Right lobe of liver (tissue), 6 donors: Measurements from ENCODE around the gene IFT52. TPM values are rescaled to one million over a fixed set of nuclear protein-coding genes. Genes with fewer than 3 reads are reported as not detected.
A peak's percentile ranks its signal among the peaks of the same experiment; 100 is the strongest.

Experiments used
- ATAC-seq, 4 donors: fragments of 200-7000 bp; cut with Tn5 transposase; one replicate each; pipeline ENCODE4 v1.9.1; 2020; ENCODE audit warnings: mild to moderate bottlenecking in 4 of 4, moderate library complexity in 4 of 4
- DNase-seq, 3 donors: peaks; one replicate each; pipeline ENCODE4 v3.0.0-alpha.2; 2020
- H3K27ac ChIP-seq, 3 donors: fragments of 200-600 bp; one replicate each; pipeline ENCODE4 v1.8.0; 2022
- H3K27me3 ChIP-seq, 2 donors: fragments of 200-600 bp; one replicate each; pipeline ENCODE4 v1.8.0; 2022
- H3K36me3 ChIP-seq, 4 donors: fragments of 200-600 bp; sonication (generic) in 1 of 4; one replicate each; pipeline versions ENCODE4 v1.5.1 to v1.8.0; 2017 to 2022; ENCODE audit warnings: control low read depth in 1 of 4
- H3K4me1 ChIP-seq, 4 donors: fragments of 200-600 bp; sonication (generic) in 1 of 4; one replicate each; pipeline versions ENCODE4 v1.5.1 to v1.8.0; 2017 to 2022; ENCODE audit warnings: control low read depth in 1 of 4
- H3K4me3 ChIP-seq, 3 donors: fragments of 200-600 bp; one replicate each; pipeline ENCODE4 v1.8.0; 2022
- H3K9me3 ChIP-seq, 4 donors: fragments of 200-600 bp; sonication (generic) in 1 of 4; one replicate each; pipeline versions ENCODE4 v1.5.1 to v1.8.0; 2017 to 2022; ENCODE audit warnings: control low read depth in 1 of 4
- POLR2A ChIP-seq: fragments of 450-650 bp; IDR thresholded peaks from one replicate; pipeline ENCODE4 v1.6.1; 2017; ENCODE audit warnings: antibody characterized with exemption, mild to moderate bottlenecking
- WGBS: methylation state at CpG from one replicate; pipeline ENCODE4 v1.1.6; 2018; ENCODE audit warnings: low coverage, low lambda C conversion rate; ENCODE audit not compliant: insufficient coverage; ENCODE audit errors: missing lambda C conversion rate; 5-methylcytosine and 5-hydroxymethylcytosine counted together
- intact Hi-C, 2 donors: fragments of 100-400 bp; cut with DNase I; formaldehyde crosslinking; loops; one replicate each; pipeline versions ENCODE4 v1.11.2 to v1.14.1; 2022
- total RNA-seq, 6 experiments: library from RNA; depleted of rRNA in 2 of 6; stranded (reverse); fragments of >200 nt in 2 of 6; fragmentation: NEBNext Ultra II Directional in 3 of 6; extraction: Animal tissue kit (Norgen Biotek cat#: 25700) in 3 of 6; gene quantifications; one replicate each; pipeline versions ENCODE4 v1.1.0 to v1.2.4, GENCODE V29; 2016 to 2023
- TF ChIP-seq, protein P1 (sequence below), 4 donors: fragments of 200-600 bp in 3 of 4; fragments of 450-650 bp in 1 of 4; IDR thresholded peaks; one replicate each; pipeline versions ENCODE4 v1.5.1 to v1.8.0; 2016 to 2022; ENCODE audit warnings: antibody characterized with exemption in 4 of 4, mild to moderate bottlenecking in 2 of 4
- donor health status: DM: no; HTN: yes; CAD: no.
- donor health status: DM: no; HTN: no; CAD: no.
- donor health status: DM: no; HTN: no; CAD: no.
- donor health status: DM: no; HTN: yes; CAD: no.
- donor health status: DM: no; HTN: yes; CAD: no.

The IFT52 gene
- total RNA-seq, 6 experiments from 2014 or later = 3.4 to 6.0 (median 4.1) TPM

DNA sequence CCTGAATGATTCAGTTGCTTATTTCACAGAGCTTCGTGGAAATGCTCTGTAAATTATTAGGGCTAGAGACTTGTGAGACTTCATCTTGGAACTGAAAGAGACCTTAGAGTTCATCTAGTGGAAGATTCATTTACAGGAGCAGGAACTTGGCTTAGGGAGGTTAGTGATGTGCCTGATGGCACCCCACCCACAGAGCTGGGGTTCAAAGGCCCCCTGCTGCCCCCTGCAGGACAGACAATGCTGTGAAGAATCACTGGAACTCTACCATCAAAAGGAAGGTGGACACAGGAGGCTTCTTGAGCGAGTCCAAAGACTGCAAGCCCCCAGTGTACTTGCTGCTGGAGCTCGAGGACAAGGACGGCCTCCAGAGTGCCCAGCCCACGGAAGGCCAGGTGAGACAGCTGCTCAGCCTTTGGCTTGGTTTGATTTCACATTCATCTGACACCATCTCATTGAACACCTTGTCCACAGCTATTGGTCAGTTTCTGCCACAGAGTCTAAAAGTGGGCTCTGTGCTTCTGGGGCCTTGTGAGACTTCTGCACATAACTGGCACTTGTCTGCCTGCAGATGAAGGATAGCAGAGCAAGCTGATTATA, 101.3 kb downstream of the IFT52 start:
- intact Hi-C loops = loop anchor here in 1 of 2 donors (10.0 kb wide), 1 partner anchor 157 kb away; no protein-coding TSS in a partner anchor
- ATAC-seq = peak; percentile 78 to 91 (median 89)

DNA sequence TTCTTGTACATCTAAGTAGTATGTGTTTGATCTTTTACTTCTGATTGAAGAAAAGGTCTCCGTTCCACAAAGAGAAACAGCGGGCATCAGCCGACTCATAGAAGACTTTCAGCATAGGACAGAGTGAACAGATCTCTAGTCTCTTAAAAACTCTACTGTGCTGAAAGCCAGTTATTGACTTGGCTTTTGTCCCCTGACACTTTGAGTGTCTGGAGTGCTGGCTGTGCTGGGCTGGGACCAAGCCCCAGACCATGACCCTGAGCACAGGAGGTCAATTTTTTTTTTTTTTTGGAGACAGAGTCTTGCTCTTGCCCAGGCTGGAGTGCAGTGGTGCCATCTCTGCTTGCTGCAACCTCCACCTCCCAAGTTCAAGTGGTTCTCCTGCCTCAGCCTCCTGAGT, 104.0 kb downstream of the IFT52 start:
- WGBS = 48% methylated on average over 3 of the region's 3 CpGs

More for the DNA sequence above, 101.3 kb downstream of the IFT52 start:
- WGBS = 77% methylated on average over 3 of the region's 5 CpGs
- Histone ChIP-seq H3K27me3 (no peaks in the 10 kb centered on the region), H3K4me1 (no peaks in the 10 kb centered on the region), H3K4me3 (no peak overlapping the region), H3K27ac (no peak overlapping the region), H3K9me3 (no peaks in the 10 kb centered on the region), H3K36me3 (no peaks in the 10 kb centered on the region)
- DNase-seq = peak in 2 of 3 donors; percentile 66 to 67
- TF ChIP-seq POLR2A = no peak
- TF ChIP-seq, protein P1, sequence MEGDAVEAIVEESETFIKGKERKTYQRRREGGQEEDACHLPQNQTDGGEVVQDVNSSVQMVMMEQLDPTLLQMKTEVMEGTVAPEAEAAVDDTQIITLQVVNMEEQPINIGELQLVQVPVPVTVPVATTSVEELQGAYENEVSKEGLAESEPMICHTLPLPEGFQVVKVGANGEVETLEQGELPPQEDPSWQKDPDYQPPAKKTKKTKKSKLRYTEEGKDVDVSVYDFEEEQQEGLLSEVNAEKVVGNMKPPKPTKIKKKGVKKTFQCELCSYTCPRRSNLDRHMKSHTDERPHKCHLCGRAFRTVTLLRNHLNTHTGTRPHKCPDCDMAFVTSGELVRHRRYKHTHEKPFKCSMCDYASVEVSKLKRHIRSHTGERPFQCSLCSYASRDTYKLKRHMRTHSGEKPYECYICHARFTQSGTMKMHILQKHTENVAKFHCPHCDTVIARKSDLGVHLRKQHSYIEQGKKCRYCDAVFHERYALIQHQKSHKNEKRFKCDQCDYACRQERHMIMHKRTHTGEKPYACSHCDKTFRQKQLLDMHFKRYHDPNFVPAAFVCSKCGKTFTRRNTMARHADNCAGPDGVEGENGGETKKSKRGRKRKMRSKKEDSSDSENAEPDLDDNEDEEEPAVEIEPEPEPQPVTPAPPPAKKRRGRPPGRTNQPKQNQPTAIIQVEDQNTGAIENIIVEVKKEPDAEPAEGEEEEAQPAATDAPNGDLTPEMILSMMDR (IDR thresholded peaks at IDR 0.05) = peak; percentile 55 to 73 (median 65)

DNA sequence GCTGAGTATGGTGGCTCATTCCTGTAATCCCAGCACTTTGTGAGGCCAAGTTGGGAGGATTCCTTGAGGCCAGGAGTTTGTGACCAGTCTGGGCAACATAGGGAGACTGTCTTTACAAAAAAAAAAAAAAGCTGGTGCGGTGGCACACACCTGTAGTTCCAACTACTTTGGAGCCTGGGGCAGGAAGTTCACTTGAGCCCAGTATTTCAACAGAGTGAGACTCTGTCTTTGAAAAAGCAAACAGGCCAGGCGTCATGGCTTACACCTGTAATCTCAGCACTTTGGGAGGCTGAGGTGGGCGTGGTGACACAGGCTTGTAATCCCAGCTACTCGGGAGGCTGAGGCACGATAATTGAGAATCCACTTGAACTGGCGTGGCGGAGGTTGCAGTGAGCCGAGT, 104.8 kb downstream of the IFT52 start:
- intact Hi-C loops = loop anchor here in 1 of 2 donors (10.0 kb wide), 1 partner anchor 161 kb away; no protein-coding TSS in a partner anchor
- Histone ChIP-seq H3K4me3 (no peak overlapping the region), H3K27me3 (no peaks in the 10 kb centered on the region), H3K9me3 (no peaks in the 10 kb centered on the region), H3K36me3 (no peaks in the 10 kb centered on the region), H3K27ac (no peak overlapping the region), H3K4me1 (no peaks in the 10 kb centered on the region)
- ATAC-seq (peak in 2 of 4 donors; percentile 50 to 63), DNase-seq (no peak)
- WGBS = 56% methylated on average over 5 of the region's 8 CpGs
- TF ChIP-seq, protein P1 (IDR thresholded peaks at IDR 0.05) = no peak
- TF ChIP-seq POLR2A = no peak

More for the DNA sequence above, 104.0 kb downstream of the IFT52 start:
- H3K9me3 ChIP-seq = no peaks in the 10 kb centered on the region
- H3K27ac ChIP-seq = no peak overlapping the region
- intact Hi-C loops = loop anchor here in 1 of 2 donors (10.0 kb wide), 1 partner anchor 160 kb away; no protein-coding TSS in a partner anchor
- H3K36me3 ChIP-seq = no peaks in the 10 kb centered on the region
- H3K27me3 ChIP-seq = no peaks in the 10 kb centered on the region
- ATAC-seq (peak in 3 of 4 donors; percentile 29 to 72 (median 36)), DNase-seq (no peak)
- no peaks in the 10 kb centered on the region for H3K4me1 ChIP-seq
- no peak for TF ChIP-seq POLR2A
- no peak overlapping the region for H3K4me3 ChIP-seq

Other genes starting within 250 kb of the IFT52 start
- gene SRSF6, start 133.0 kb upstream of the IFT52 start, total RNA-seq = 100 to 1,000 TPM in 1 of 6 experiments, 10 to 100 TPM in 5; 35.1 to 111 (median 76.8) TPM
- 1 to 10 TPM; 1.2 to 3.2 (median 2.4) TPM for gene L3MBTL1, start 83.2 kb upstream of the IFT52 start, total RNA-seq
- gene SGK2, start 31.9 kb upstream of the IFT52 start, total RNA-seq = 10 to 100 TPM; 47.3 to 80.2 (median 66.9) TPM
- gene MYBL2, start 76.2 kb downstream of the IFT52 start, total RNA-seq = 1 to 10 TPM in 3 of 6 experiments, under 1 TPM in 2, not detected in 1; 0.44 to 3.5 (median 1.8) TPM
- gene GTSF1L, start 136.1 kb downstream of the IFT52 start, total RNA-seq = not detected